Femur (tissue), 1 donor: ENCODE measurements around the gene NRTN.

ENCODE experiments used
- DNase-seq: peaks from one replicate; pipeline ENCODE4 v3.0.0-alpha.2; 2017

Gene NRTN

DNA sequence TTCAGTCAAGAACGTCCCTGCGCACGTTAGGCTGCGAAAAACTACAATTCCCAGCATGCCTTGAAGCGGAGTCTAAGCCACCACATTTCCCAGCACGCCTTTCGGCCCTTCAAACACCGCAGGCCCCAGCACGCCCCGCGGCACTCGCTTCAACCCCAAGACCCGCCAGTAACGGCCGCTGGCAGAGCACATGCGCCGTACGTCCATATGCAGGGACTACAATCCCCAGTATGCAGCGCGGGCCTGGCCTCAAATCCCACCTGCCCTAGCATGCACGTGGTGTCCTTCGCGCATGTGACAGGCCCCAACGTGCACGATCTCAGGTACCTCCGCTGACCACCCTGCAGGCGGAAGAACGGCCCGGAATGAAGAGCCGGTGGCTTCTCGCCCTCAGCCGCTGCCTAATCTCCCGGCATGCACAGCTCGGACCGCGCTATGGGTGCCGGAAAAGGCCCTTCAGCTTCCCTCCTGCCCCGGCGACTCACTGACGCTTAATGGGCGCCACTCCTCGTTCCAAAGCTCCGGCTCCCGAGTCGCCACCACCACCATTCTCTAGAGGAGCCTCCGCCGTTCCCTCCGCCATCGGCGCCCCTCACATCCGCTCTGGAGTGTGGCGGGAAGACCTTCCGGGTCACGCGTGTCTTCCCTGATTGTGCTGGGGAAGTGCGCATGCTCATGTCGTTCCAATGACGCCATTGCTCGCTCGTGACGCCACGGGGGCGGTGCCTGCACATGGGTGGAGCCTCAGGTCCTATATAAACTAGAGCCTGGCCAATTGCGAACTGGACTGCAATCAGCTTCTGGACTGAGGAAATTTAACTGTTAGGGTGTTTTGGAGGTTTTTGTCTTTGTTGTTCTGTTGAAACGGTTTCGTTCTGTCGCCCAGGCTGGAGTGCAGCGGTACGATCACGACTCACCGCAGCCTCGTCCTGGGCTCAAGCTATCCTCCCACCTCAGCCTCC, 14.0 kb upstream of the NRTN start, which contains the start of gene DUS3L:
Gene DUS3L, minus strand, starts transcription at position 605 of the 962 bp plus-strand sequence. Its CDS starts 22 bp downstream, at position 583.
- DNase-seq: peak; percentile 98

DNA sequence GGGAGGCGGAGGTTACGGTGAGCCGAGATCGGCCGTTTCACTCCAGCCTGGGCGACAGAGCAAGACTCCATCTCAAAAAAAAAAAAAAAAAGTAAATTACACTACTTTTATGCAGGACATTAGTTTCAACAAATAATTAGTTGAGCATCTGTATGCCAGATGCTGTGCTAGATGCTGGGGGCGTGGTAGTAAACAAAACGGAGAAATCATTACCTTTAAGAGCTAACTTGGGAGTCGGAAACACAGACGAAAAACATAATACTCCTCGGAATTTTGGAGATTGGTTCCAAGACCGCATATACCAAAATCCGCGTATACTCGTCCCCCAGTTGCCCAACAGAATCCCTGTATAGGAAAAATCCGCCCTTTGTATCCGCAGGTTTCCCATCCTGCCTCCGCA, 12.6 kb upstream of the NRTN start:
- DNase-seq: no peak

DNA sequence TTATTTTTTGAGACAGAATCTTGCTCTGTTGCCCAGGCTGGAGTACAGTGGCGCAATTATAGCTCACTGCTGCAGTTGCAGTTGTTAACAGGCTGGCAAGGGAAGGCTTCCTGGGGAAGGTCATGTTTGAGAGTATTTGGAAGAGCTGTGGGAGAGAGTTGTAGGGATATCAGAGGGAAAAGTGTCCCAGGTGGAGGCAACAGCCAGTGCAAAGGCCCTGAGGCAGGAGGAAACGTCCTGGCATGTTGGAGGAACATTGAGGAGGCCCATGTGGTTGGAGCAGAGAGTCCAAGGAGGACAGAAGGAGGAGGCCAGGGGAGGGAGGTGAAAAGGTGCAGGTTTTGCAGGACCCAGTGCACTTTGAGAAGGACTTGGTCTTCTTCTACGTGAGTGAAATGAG, 11.7 kb upstream of the NRTN start:
- DNase-seq: no peak

DNA sequence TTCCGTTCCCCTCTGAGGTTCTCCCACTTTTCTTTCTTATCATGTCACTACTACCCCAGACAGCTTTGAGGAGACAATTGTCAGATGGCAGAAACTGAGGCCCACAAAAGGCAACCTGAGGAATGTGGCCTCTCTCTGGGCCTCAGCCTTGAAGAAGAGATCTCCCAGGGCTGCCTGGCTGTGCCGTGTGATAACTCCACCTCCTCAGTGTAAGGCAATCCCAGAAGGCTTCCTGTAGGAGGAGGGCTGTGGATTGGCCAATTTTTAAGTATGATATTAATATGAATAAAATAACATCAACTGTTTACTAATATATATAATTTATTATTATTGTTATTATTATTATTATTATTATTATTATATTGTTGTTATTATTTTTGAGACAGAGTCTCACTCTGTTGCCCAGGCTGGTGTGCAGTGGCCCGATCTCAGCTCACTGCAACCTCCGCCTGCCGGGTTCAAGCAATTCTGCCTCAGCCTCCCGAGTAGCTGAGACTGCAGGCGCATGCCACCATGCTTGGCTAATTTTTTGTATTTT, 9.4 kb upstream of the NRTN start:
- DNase-seq: no peak

DNA sequence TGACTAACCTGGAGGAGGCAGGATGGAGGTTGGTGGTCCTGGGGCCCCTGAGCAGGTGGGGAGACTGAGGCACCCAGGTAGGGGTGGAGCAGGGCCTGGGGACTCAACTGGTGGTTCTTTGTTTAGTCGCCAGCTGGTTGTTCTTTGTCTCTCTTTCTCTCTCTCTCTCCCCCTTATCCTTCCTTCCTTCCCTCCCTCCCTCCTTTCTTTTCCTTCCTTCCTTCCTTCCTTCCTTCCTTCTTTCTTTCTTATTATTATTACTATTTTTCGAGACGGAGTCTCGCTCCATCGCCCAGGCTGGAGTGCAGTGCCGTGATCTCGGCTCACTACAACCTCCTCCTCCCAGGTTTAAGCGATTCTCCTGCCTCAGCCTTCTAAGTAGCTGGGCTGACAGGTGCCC, 6.6 kb upstream of the NRTN start:
- DNase-seq: no peak

DNA sequence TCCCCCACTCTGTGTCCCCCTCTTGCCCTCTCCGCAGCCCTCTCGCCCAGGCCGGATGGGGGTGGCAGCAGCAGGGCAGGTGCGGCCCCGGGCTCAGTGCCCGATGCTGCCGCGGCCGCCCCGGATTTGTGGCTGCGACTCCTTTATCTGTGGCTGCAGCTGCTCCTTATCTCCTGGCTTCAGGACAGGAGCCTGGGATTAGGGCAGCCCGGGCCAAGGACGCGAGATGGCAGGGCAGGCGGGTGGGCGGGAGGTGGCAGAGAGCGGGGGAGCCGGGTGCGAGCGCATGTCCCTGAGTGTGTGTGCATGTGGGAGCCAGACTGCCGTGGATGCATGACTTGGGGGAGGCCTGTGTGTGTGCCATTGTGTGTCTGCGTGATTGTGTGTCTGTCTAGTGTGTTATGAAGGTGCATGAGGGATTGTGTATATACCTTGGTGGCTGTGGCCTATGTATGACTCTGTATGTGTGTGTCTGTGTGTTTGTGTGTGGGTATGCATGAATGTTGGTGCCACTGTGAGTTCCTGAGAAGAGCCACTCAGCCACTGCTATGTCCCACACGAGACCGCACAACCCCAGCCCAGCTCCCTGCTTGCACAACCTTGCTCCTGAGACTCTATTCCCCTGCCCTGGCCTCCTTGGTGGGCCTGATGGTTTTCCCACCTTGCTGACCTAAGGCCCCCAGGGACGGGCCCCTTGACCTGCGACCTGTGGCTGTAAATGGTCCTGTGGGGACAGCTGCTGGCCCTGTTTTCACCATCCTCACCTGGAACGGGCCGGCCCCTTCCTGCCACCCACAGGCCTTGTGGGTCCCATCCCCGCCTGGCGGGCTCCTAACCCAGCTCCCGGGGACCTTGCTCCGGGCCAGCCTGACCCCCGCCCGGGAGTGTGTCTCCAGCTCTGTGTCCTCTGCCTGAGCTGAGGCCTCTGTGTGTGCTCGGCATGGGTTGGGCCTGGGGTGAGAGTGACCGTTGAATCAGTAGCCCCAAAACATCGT, 5.3 kb upstream of the NRTN start:
- peak; percentile 62 for DNase-seq

DNA sequence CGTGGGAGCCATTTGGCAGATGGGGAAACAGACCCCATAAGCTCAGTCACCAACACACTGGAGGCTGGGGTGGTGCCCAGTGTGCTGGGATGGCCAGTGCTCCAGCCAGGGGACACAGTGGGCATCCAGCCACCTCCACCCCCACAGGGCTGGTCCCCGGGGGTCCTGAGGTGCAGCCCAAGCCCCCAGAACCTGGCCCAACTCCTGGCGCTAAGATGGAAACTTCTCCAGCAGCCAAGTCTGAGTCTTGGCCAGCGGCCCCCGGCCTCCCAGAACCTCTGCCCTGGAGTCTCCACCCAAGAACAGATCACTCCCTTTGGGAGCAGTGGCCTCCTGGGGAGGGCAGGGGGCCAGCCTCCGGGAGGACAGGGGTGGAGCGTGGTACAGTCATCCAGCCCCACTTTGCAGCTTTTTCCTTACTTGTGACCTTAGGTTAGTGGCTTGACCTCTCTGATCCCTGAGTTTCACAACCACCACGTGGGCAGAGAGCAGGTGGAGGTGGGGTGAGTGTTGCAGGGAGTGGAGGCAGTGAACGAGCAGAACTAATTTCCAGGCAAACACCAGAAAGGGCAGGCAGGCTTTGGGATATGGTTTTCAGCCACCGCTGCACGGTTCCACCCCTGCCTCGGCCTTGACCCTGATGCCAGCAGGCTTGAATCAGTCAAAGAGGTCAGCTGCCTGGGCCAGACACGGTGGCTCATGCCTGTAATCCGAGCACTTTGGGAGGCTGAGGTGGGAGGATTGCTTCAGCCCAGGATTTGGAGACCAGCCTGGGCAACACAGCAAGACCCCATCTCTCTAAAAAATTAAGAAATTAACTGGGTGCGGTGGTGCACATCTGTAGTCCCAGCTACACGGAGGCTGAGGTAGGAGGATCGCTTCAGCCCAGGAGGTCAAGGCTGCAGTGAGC, 4.3 kb upstream of the NRTN start:
- DNase-seq: no peak

DNA sequence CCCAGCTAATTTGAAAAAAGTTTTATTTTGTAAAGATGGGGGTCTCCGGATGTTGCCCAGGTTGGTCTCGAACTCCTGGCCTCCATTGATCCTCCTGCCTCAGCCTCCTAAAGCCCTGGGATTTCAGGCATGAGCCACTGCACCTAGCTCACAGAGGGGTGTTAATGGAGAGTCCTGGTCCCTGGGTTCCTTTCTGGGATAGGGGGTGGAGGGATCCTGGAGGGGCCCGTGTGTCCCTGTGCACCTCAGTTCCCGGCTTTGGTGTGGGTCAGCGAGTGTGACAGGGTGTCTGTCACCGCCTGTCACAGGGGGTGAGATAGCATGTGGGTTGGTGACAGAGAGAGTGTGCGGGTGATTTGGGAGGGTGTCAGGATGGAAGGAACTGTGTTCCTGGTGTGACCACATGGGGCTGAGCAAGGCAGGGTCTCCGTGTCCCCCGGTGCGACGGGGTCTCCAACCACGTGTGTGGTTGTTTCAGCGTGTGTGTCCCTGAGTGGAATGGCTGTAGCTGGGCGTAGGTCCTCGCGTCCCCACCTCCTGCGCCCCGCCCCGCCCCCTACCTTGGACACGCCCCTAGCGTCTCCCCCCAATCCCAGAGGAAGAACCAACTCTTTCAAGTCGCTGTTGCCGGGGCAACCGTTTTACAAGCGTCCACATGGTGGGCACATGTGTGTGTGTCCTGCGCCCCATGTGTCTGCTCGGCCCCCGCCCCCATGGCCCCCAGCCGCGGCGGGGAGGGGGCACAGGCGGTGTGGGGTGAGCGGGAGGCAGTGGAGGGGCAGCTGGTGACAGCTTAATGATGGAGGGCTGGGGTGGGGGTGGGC, 2.9 kb upstream of the NRTN start:
- DNase-seq: no peak

DNA sequence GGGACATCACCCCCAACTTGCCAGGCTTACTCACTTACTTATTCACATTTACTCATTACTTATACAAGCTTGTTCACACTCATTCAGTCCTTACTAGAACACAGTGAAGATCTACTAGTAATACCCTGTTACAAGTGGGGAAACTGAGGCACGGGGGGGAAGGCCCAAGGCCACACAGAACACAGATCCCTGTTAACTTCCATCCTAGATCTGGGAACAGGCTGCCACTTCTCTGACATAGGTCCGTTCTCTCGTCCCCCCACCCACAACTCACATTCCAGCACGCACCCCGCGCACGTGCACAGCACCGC, 1.5 kb upstream of the NRTN start:
- DNase-seq: no peak

DNA sequence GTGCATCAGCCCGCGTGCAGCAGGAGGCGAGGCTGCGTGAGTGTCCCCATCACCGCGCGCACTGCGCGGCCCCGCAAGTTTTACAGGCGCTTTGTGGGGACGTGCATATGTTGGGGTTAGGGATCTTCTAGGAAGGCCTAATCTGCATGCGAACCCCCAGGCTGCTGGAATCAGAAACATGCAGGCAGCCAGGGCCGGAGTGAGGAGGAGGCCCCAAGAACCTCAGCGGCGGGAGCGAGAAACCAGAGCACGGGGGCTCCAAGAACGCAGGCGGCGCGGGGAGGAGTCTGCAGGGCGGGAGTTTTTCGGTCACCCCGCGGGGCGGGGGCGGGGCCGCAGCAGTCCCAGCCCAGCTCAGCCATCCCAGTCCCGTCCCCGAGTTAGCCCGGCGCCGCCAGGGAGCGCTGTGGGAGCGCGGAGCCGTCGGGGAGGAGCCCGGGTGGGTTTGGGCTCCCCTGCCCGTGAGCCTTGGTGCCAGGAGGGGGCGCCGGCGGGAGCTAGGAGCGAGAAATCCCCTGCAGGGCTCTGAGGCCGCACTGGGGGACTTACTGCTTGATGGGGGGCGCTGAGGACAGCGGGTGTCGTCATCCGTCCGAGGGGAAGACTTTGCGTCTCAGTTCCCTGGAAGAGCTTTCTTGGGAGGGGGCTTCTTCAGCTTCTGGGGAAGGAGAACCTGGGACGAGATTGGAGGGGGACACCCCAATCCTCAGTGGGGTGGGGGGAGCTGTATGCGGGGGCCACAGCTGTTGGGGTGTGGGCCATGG, 933 bp upstream of the NRTN start:
- DNase-seq: peak; percentile 94

DNA sequence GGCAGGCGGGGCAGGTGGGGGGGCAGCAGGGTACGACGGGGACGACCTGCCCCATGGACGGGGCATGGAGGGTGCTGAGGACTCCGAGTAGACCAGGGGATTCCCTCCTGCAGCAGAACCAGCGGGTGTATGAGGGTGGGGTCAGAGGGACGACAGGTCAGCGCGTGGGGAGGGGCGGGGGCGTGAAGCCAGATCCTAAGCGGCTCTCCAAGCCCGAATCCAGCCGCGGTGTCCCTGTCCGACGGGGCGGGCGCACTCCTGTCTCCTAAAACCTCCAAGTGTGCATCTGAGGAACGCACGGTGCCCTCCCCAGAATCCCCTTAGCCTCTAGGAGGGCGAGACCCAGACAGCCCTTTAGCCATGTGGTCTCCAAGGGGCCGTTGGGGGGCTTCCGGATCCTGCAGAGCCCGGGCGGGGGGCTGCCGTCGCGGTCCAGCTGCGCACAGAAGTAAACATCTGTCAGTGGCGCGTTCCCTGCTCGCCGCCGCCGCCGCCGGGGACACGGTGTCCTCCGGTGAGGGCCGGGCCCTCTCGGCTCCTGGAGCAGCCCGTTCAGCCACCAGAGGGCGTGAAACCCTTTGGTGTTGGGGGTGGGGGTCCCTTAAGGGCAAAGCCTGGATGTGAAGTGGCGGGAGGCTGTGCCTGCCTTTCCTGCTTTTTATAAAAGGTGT, 730 bp downstream of the NRTN start:
- peak; percentile 67 for DNase-seq

DNA sequence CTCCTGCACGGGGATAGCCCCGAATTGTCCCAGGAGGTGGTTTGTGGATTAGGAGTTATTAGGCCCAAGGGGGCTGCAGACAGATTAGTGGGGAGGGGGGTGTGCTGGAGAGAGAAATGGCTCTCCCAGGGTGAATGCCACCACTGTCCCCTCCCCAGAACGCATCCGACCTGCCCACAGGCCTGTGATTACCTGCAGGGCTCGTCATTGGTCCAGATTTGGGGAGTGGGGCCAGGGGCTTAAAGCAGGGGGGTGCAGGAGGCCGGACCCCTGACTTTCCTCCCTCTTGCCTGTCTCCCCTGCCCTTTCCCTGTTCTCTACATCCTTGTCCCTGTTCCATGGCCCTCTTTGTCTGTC, 1.2 kb downstream of the NRTN start:
- peak; percentile 10 for DNase-seq

DNA sequence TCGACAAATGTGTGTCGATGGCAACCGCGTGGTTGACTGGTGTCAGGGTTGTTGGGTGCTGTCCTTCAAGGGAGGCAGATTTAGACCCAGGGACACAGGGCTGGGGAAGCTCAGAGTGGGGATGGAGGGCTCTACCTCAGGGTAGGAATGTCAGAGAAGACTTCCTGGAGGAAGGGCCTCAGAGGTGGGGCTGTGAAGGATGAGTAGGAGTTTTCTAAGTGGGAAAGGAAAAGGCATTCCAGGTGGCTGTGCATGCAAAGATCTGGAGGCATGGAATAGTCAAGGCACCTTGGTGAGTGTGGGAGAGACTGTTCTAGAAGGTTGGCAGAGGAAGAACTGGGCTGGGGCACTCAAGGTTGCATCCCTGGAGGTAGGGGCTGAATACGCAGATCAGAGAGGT, 2.0 kb downstream of the NRTN start:
- DNase-seq: no peak

DNA sequence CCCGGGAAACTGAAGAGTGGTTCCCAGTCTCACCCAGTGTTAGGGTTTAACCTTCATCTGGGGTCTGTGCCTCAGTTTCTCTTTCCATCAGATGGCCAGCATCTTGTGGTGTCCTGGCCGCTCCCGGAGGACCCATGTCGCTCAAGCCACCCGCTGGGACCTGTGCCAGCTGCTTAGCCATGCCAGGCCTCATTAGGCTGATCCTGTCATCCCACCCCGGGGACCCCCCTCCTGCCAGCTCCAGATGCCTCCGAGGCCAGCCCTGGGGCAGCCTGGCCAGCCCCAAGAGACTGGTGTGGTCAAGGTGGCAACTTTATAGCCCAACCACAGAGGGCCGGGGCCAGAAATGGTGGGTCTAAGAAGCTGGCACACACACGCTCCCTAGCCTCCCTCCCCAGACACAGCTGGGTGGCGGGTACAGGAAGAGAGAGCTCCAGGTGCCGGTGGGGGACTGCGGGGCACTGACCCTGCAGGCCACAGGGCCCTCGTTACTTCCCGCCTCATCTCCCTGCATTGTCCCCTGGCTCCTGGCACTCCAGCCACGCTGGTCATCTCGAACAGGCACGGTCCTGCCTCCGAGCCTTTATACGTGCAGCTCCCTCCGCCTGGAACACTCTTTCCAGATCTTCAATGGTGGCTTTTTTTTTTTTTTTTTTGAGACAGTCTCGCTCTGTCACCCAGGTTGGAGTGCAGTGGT, 3.4 kb downstream of the NRTN start:
- DNase-seq: peak; percentile 30

DNA sequence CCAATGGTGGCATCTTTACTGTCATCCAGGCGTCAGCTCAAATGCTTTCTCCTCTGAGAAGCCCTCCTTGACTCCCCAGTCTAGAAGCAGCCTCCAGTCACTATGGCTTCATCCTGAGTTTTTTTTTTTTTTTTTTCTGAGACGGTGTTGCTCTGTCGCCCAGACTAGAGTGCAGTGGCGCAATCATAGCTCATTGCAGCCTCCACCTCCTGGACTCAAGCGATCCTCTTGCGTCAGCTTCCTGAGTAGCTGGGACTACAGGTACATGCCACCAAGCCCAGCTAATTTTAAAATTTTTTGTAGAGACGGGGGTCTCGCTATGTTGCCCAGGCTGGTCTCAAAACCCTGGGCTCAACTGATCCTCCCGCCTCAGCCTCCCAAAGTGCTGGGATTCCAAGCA, 4.2 kb downstream of the NRTN start:
- DNase-seq: peak; percentile 15

DNA sequence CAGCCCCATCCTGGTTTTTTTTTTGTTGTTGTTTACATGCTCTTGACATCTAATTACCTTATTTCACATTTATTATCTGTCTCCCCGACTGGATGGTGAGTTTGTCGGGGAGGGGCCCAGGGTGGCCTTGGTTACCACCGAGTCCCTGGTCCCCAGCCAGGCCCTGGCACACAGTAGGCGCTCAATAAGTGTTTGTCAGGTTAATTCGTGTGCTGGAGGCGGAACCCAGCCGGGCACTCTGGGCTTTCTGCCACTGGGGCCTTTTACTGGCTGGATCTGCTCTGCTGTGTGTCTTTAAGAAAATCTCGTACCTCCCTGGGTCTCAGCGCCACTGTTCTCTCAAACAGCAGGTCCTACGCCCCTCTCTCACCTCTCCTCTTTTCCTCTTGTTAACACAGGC, 4.6 kb downstream of the NRTN start:
- DNase-seq: peak; percentile 14

DNA sequence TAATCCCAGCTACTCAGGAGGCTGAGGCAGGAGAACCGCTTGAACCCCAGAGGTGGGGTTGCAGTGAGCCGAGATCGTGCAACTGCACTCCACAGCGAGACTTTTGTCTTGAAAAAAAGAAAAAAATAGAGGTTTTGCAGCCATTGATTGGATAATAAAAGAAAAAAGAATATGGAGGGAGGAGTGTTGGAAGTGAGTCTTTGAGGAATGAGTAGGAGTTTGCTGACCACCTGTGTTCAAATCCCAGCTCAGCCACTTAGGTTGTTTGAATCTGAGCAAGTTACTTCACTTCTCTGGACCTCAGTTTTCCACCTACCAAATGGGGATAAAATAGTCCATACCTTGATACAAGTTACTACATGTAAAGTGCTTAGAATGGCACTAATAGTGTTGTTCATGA, 6.2 kb downstream of the NRTN start:
- no peak for DNase-seq

DNA sequence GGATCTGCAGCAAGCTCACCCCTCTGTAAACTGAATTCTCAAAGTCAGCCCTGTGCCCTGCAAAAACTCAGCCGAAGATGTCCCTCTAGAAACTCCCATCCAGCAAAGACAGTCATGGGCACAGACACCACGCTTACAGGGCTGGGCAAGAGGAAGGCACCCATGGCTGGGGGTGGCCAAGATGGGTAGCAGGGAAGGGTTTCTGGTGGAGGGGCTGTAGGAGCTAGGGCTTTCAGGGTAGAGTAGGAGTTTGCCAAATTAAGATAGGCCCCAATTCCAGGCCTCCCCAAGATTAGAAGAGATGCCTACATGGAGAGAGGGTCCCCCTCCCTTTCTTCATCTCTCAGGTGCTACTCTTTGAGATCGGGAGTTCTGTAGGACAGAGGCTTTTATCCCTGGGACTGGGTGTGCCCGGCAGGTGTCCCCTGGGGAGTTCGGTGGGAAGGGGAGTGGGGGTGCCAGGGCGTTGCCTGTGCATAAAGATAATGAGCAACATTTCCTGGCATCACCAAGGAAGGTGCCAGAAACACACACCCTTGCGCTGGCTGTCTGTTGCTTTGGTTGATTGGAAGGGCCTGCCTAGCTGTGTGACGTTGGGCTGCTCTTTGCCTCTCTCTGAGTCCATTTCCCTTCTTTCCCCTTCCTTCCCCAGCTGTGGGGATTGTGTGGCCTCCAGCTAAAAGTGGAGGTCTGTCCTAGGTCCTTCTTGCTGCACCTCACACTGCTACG, 9.4 kb downstream of the NRTN start:
- no peak for DNase-seq

DNA sequence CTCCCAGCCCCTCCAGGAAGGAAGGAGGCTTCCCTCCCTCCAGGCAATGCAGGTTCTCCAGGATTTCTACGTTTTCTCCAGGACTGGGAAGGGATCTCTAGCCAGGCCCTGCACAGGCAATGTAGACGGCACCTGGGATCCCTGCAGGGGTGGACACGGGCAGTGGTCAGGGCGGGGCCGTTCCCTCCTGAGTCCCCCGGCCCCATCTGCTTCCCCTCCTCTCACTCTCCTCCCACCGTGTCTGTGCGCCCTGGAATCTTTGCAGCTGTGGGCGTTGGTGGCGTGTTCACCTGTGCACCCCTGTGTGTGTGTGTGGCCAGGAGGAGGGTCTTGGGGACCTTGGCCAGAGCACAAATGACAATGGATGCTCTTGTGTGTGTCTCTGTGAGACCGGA, 10.0 kb downstream of the NRTN start:
- no peak for DNase-seq
